NK-92 (cell line): ENCODE data around the gene FHOD3.
A peak's percentile ranks its signal among the peaks of the same experiment; 100 is the strongest.
"Not testable (repeated sequence)": the region's sequence is repeated elsewhere in the genome, so short reads cannot be mapped to it uniquely, and the experiment has no call there.

Source experiments
- DNase-seq: peaks from one replicate; lab custom pipeline; 2025; ENCODE audit not compliant: unreplicated experiment; lab: John Stamatoyannopoulos, UW

The FHOD3 gene

GRCh38 chr18:36348331-36348730 lies 50.8 kb downstream of the FHOD3 start:
- no peak for DNase-seq

- DNase-seq = no peak
These were observed 51.5 kb downstream of the FHOD3 start for GRCh38 chr18:36348971-36349417.

GRCh38 chr18:36349552-36349951 lies 52.0 kb downstream of the FHOD3 start:
- no peak for DNase-seq

- DNase-seq = no peak
These were observed 52.7 kb downstream of the FHOD3 start for GRCh38 chr18:36350251-36350651.

GRCh38 chr18:36350839-36351469 lies 53.4 kb downstream of the FHOD3 start:
- no peak for DNase-seq

GRCh38 chr18:36352384-36352783 lies 54.9 kb downstream of the FHOD3 start:
- DNase-seq = no peak

GRCh38 chr18:36354989-36355388 lies 57.5 kb downstream of the FHOD3 start:
- no peak for DNase-seq

- DNase-seq = no peak
These were observed 58.0 kb downstream of the FHOD3 start for GRCh38 chr18:36355511-36355910.

GRCh38 chr18:36356741-36357140 lies 59.2 kb downstream of the FHOD3 start:
- DNase-seq = not testable (repeated sequence)

- DNase-seq = no peak
These were observed 60.6 kb downstream of the FHOD3 start for GRCh38 chr18:36358141-36358540.

GRCh38 chr18:36360256-36360909 lies 62.9 kb downstream of the FHOD3 start:
- no peak for DNase-seq

GRCh38 chr18:36364911-36365624 lies 67.6 kb downstream of the FHOD3 start:
- no peak for DNase-seq

- DNase-seq = no peak
These were observed 68.6 kb downstream of the FHOD3 start for GRCh38 chr18:36365836-36366775.

GRCh38 chr18:36366994-36367839 lies 69.7 kb downstream of the FHOD3 start:
- no peak for DNase-seq

- no peak for DNase-seq
These were observed 71.4 kb downstream of the FHOD3 start for GRCh38 chr18:36368889-36369288.

GRCh38 chr18:36372903-36373311 lies 75.4 kb downstream of the FHOD3 start:
- no peak for DNase-seq

- DNase-seq = no peak
These were observed 76.7 kb downstream of the FHOD3 start for GRCh38 chr18:36374262-36374661.

GRCh38 chr18:36375118-36375517 lies 77.6 kb downstream of the FHOD3 start:
- no peak for DNase-seq

GRCh38 chr18:36376361-36376760 lies 78.8 kb downstream of the FHOD3 start:
- DNase-seq = no peak

GRCh38 chr18:36377626-36378025 lies 80.1 kb downstream of the FHOD3 start:
- DNase-seq = peak; percentile 3
